GM21360 (cell line): Measurements from ENCODE around the gene HTR1D.
"Not testable (repeated sequence)": the region's sequence is repeated elsewhere in the genome, so short reads cannot be mapped to it uniquely, and the experiment has no call there.

Source experiments
- ATAC-seq: cut with Tn5 transposase; IDR thresholded peaks from one replicate; pipeline ENCODE4 v1.9.1; 2021; ENCODE audit warnings: mild to moderate bottlenecking, moderate library complexity; ENCODE audit not compliant: unreplicated experiment

The HTR1D gene

GRCh38 chr1:23221107-23221506 lies 3.8 kb upstream of the HTR1D start:
- ATAC-seq, result no peak

GRCh38 chr1:23216771-23217420 lies 406 bp downstream of the HTR1D start:
- ATAC-seq, result no peak

- ATAC-seq, result no peak
Measured at GRCh38 chr1:23215751-23216449, 1.4 kb downstream of the HTR1D start.

GRCh38 chr1:23215291-23215690 lies 2.0 kb downstream of the HTR1D start:
- no peak for ATAC-seq

GRCh38 chr1:23214640-23215039 lies 2.7 kb downstream of the HTR1D start:
- no peak for ATAC-seq

- ATAC-seq, result no peak
Measured at GRCh38 chr1:23211955-23212354, 5.3 kb downstream of the HTR1D start.

GRCh38 chr1:23210963-23211362 lies 6.3 kb downstream of the HTR1D start:
- no peak for ATAC-seq

GRCh38 chr1:23210351-23210785 lies 6.9 kb downstream of the HTR1D start:
- no peak for ATAC-seq

GRCh38 chr1:23209770-23210169 lies 7.5 kb downstream of the HTR1D start:
- ATAC-seq, result no peak

GRCh38 chr1:23208527-23208926 lies 8.8 kb downstream of the HTR1D start:
- no peak for ATAC-seq

GRCh38 chr1:23207733-23208132 lies 9.6 kb downstream of the HTR1D start:
- not testable (repeated sequence) for ATAC-seq

GRCh38 chr1:23202263-23202749 lies 15.0 kb downstream of the HTR1D start:
- no peak for ATAC-seq

- ATAC-seq, result no peak
Measured at GRCh38 chr1:23200883-23201282, 16.4 kb downstream of the HTR1D start.

GRCh38 chr1:23198373-23198772 lies 18.9 kb downstream of the HTR1D start:
- no peak for ATAC-seq

GRCh38 chr1:23196627-23197328 lies 20.5 kb downstream of the HTR1D start:
- no peak for ATAC-seq

- ATAC-seq, result no peak
Measured at GRCh38 chr1:23194119-23194984, 22.9 kb downstream of the HTR1D start.

- no peak for ATAC-seq
Measured at GRCh38 chr1:23193391-23194118, 23.7 kb downstream of the HTR1D start.

- ATAC-seq, result no peak
Measured at GRCh38 chr1:23191199-23191598, 26.1 kb downstream of the HTR1D start.

- ATAC-seq, result not testable (repeated sequence)
Measured at GRCh38 chr1:23188936-23189452, 28.3 kb downstream of the HTR1D start.

- ATAC-seq, result no peak
Measured at GRCh38 chr1:23188434-23188884, 28.8 kb downstream of the HTR1D start.
